HepG2 (cell line): ENCODE data around the gene ZDHHC14. TPM values are rescaled to one million over a fixed set of nuclear protein-coding genes. Genes with fewer than 3 reads are reported as not detected.

Experiments used
- ATF7-NPFF ChIP-seq: sonication (generic); formaldehyde crosslinking; IDR thresholded peaks from 2 replicates; pipeline ENCODE4 v1.8.1; 2023; ENCODE audit warnings: mild to moderate bottlenecking, low read depth, missing genetic modification reagents, moderate library complexity
- CEBPG ChIP-seq: IDR thresholded peaks from 2 replicates; pipeline ENCODE4 v1.6.1; 2016
- EED ChIP-seq: sonication (generic); formaldehyde crosslinking; IDR thresholded peaks from 2 replicates; pipeline ENCODE4 v1.5.0; 2020; ENCODE audit warnings: mild to moderate bottlenecking, missing genetic modification reagents
- HIVEP1 ChIP-seq: sonication (generic); formaldehyde crosslinking; IDR thresholded peaks from 2 replicates; pipeline ENCODE4 v1.4.0; 2020; ENCODE audit warnings: mild to moderate bottlenecking, missing genetic modification reagents
- HMGA1 ChIP-seq: sonication (generic); formaldehyde crosslinking; conservative IDR thresholded peaks from 2 replicates; pipeline ENCODE4 v1.4.0; 2020; ENCODE audit warnings: missing genetic modification reagents
- KDM5A ChIP-seq: fragments of 200-600 bp; sonication (generic); IDR thresholded peaks from 2 replicates; pipeline ENCODE4 v1.7.0; 2018; ENCODE audit warnings: antibody characterized with exemption, mild to moderate bottlenecking, low read length, borderline replicate concordance
- MIER3 ChIP-seq: IDR thresholded peaks from 2 replicates; pipeline ENCODE4 v1.6.1; 2016; ENCODE audit warnings: missing compliant biosample characterization, borderline replicate concordance
- MYNN ChIP-seq: sonication (generic); formaldehyde crosslinking; IDR thresholded peaks from 2 replicates; pipeline ENCODE4 v1.4.0; 2020; ENCODE audit warnings: mild to moderate bottlenecking, low read depth, missing genetic modification reagents
- NR2F6 ChIP-seq, 2 experiments: IDR thresholded peaks; 2 replicates each; pipeline ENCODE4 v1.6.1; 2016; ENCODE audit warnings: antibody characterized with exemption in 1 of 2, mild to moderate bottlenecking in 1 of 2
- POLR2A ChIP-seq, 2 experiments: IDR thresholded peaks; 2 replicates each; pipeline ENCODE4 v1.6.1; 2011; ENCODE audit warnings: low read depth in 2 of 2, low read length in 2 of 2, mild to moderate bottlenecking in 1 of 2, moderate library complexity in 1 of 2; ENCODE audit not compliant: insufficient read depth in 1 of 2
- PRPF4 ChIP-seq: fragments of 200-400 bp; formaldehyde crosslinking; IDR thresholded peaks from 2 replicates; pipeline ENCODE4 v1.6.1; 2016; ENCODE audit warnings: low read length, low read depth; ENCODE audit not compliant: poor library complexity, severe bottlenecking
- RBM39 ChIP-seq: fragments of 200-400 bp; formaldehyde crosslinking; IDR thresholded peaks from one replicate; pipeline ENCODE4 v1.6.1; 2018; ENCODE audit warnings: antibody characterized with exemption, mild to moderate bottlenecking, low read depth, low read length; ENCODE audit not compliant: poor library complexity, severe bottlenecking
- SIX4 ChIP-seq: sonication (generic); formaldehyde crosslinking; IDR thresholded peaks from 2 replicates; pipeline ENCODE4 v1.4.0; 2020; ENCODE audit warnings: missing genetic modification reagents
- SNRNP70 ChIP-seq: fragments of 200-400 bp; formaldehyde crosslinking; IDR thresholded peaks from 2 replicates; pipeline ENCODE4 v1.6.1; 2017; ENCODE audit warnings: mild to moderate bottlenecking, low read depth, low read length, moderate library complexity
- SRY ChIP-seq: sonication (generic); formaldehyde crosslinking; IDR thresholded peaks from 2 replicates; pipeline ENCODE4 v1.8.0; 2022; ENCODE audit warnings: mild to moderate bottlenecking, missing genetic modification reagents
- ZFP41 ChIP-seq: sonication (generic); formaldehyde crosslinking; IDR thresholded peaks from 2 replicates; pipeline ENCODE4 v1.4.0; 2020; ENCODE audit warnings: mild to moderate bottlenecking, missing genetic modification reagents, borderline replicate concordance
- ZNF232 ChIP-seq: sonication (generic); formaldehyde crosslinking; IDR thresholded peaks from 2 replicates; pipeline ENCODE4 v1.4.0; 2020; ENCODE audit warnings: missing genetic modification reagents, borderline replicate concordance
- ZNF264 ChIP-seq: sonication (generic); formaldehyde crosslinking; IDR thresholded peaks from 2 replicates; pipeline ENCODE4 v1.4.0; 2020; ENCODE audit warnings: missing genetic modification reagents
- ZNF7 ChIP-seq: IDR thresholded peaks from 2 replicates; pipeline ENCODE4 v1.6.1; 2016; ENCODE audit warnings: missing biosample characterization, missing genetic modification reagents
- ZNF780A ChIP-seq: sonication (generic); formaldehyde crosslinking; IDR thresholded peaks from 2 replicates; pipeline ENCODE4 v1.8.0; 2022; ENCODE audit warnings: mild to moderate bottlenecking, missing genetic modification reagents, moderate library complexity
- ZNF839 ChIP-seq: sonication (generic); formaldehyde crosslinking; IDR thresholded peaks from 2 replicates; pipeline ENCODE4 v1.4.0; 2020; ENCODE audit warnings: missing genetic modification reagents, mild to moderate bottlenecking, borderline replicate concordance
- polyA plus RNA-seq, 8 experiments: library from polyadenylated mRNA; depleted of rRNA in 3 of 8; stranded (reverse) in 7 of 8; unstranded in 1 of 8; fragments of >200 nt; fragmentation: Illumina TruSeq in 4 of 8; extraction: Trizol in 4 of 8; gene quantifications; 2 replicates each; pipeline versions ENCODE4 v1.2.1 to v1.2.3, GENCODE V29; 2011 to 2016; ENCODE audit warnings: low read depth in 4 of 8, missing spikeins in 1 of 8, mixed read lengths in 1 of 8; ENCODE audit not compliant: insufficient read depth in 1 of 8
- total RNA-seq, 5 experiments: library from RNA; depleted of rRNA; stranded (reverse); fragments of >200 nt; fragmentation: Illumina TruSeq; extraction: Trizol; gene quantifications; 2 replicates each; pipeline ENCODE4 v1.2.3, GENCODE V29; 2016; ENCODE audit warnings: low read depth in 1 of 5
- TF ChIP-seq, protein P1 (sequence below): sonication (generic); formaldehyde crosslinking; IDR thresholded peaks from 2 replicates; pipeline ENCODE4 v1.4.0; 2020; ENCODE audit warnings: mild to moderate bottlenecking, missing genetic modification reagents
- TF ChIP-seq, protein P2 (sequence below): sonication (generic); formaldehyde crosslinking; IDR thresholded peaks from 2 replicates; pipeline ENCODE4 v1.4.0; 2020; ENCODE audit warnings: mild to moderate bottlenecking, missing genetic modification reagents
- TF ChIP-seq, protein P3 (sequence below): IDR thresholded peaks from 2 replicates; pipeline ENCODE4 v1.6.1; 2016; ENCODE audit warnings: missing genetic modification reagents, missing compliant biosample characterization
- TF ChIP-seq, protein P4 (sequence below): sonication (generic); formaldehyde crosslinking; conservative IDR thresholded peaks from 2 replicates; pipeline ENCODE4 v1.4.0; 2020; ENCODE audit warnings: missing genetic modification reagents
- TF ChIP-seq, protein P5 (sequence below): sonication (generic); formaldehyde crosslinking; IDR thresholded peaks from 2 replicates; pipeline ENCODE4 v1.5.1; 2020; ENCODE audit warnings: missing genetic modification reagents, mild to moderate bottlenecking, borderline replicate concordance

ZDHHC14 gene
- total and polyA plus RNA-seq, 2 of the 13 experiments (the other 11 are each of a cell fraction or from before 2014, with no cell fraction given) = 3.7 to 9.5 TPM

DNA sequence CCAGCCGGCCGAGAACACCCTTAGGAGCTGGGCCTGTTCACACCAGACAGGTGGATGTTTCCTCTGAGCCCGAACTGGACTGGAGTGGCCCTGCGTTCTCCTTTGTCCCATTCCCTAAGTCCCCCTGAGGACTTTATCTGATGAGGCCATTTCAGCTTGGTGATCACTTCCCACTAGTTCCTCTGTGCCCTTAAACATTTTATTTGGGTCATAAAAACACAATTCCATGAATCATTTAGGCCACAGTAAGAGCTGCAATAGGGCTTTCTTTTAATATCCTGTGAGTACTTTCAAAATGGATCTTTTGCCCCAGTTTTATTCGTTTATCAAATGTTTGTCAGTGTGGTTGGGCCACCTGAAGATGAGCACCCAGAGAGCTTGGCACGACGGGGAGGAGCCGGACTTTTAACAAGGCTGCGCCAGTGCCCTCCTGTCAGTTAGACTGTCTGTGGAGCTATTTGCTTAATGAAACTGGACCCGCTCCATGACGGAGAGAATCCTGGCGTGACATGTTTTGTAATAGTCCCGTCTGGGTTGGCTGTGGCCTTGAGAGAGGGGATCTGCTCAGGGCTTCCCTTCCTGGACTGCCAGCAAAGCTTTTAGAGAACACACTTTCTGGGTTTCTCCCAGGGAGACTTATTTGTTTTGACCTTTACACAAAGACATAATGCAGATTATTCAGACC, 53.5 kb downstream of the ZDHHC14 start (continued):
- TF ChIP-seq ZNF232 (CRISPR knock-in tag) (0 out of 2 replicates have a peak, but pooled peaks have one; percentile 34), MYNN (CRISPR knock-in tag) (no peak), ZNF264 (CRISPR knock-in tag) (no peak), ZNF780A (CRISPR knock-in tag) (no peak), NR2F6 (IDR thresholded peaks at IDR 0.05) (no peak), NR2F6 (CRISPR knock-in tag; IDR thresholded peaks at IDR 0.05) (peak; percentile 48; the same call in 1 of the 2 replicates), ZNF839 (CRISPR knock-in tag) (no peak), KDM5A (no peak), SIX4 (peak; percentile 96), POLR2A (IDR thresholded peaks at IDR 0.05; ENCODE audit: insufficient read depth in 1 of 2, low read depth in 2 of 2, low read length in 2 of 2) (no peak), PRPF4 (no peak), ZFP41 (no peak), ATF7-NPFF (CRISPR knock-in tag) (no peak), ZNF7 (CRISPR knock-in tag) (no peak), SRY (CRISPR knock-in tag) (no peak), MIER3 (CRISPR knock-in tag) (no peak), SNRNP70 (no peak), HIVEP1 (peak; percentile 61; the same call in 1 of the 2 replicates), RBM39 (no peak), EED (CRISPR knock-in tag) (no peak), HMGA1 (CRISPR knock-in tag) (no peak), CEBPG (CRISPR knock-in tag) (peak; percentile 73)
- TF ChIP-seq, protein P1, sequence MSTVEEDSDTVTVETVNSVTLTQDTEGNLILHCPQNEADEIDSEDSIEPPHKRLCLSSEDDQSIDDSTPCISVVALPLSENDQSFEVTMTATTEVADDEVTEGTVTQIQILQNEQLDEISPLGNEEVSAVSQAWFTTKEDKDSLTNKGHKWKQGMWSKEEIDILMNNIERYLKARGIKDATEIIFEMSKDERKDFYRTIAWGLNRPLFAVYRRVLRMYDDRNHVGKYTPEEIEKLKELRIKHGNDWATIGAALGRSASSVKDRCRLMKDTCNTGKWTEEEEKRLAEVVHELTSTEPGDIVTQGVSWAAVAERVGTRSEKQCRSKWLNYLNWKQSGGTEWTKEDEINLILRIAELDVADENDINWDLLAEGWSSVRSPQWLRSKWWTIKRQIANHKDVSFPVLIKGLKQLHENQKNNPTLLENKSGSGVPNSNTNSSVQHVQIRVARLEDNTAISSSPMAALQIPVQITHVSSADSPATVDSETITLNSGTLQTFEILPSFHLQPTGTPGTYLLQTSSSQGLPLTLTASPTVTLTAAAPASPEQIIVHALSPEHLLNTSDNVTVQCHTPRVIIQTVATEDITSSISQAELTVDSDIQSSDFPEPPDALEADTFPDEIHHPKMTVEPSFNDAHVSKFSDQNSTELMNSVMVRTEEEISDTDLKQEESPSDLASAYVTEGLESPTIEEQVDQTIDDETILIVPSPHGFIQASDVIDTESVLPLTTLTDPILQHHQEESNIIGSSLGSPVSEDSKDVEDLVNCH (CRISPR knock-in tag) = no peak
- TF ChIP-seq, protein P2, sequence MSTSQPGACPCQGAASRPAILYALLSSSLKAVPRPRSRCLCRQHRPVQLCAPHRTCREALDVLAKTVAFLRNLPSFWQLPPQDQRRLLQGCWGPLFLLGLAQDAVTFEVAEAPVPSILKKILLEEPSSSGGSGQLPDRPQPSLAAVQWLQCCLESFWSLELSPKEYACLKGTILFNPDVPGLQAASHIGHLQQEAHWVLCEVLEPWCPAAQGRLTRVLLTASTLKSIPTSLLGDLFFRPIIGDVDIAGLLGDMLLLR = no peak
- TF ChIP-seq, protein P3, sequence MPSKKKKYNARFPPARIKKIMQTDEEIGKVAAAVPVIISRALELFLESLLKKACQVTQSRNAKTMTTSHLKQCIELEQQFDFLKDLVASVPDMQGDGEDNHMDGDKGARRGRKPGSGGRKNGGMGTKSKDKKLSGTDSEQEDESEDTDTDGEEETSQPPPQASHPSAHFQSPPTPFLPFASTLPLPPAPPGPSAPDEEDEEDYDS (CRISPR knock-in tag) = no peak
- TF ChIP-seq, protein P4, sequence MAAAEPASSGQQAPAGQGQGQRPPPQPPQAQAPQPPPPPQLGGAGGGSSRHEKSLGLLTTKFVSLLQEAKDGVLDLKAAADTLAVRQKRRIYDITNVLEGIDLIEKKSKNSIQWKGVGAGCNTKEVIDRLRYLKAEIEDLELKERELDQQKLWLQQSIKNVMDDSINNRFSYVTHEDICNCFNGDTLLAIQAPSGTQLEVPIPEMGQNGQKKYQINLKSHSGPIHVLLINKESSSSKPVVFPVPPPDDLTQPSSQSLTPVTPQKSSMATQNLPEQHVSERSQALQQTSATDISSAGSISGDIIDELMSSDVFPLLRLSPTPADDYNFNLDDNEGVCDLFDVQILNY = no peak
- TF ChIP-seq, protein P5, sequence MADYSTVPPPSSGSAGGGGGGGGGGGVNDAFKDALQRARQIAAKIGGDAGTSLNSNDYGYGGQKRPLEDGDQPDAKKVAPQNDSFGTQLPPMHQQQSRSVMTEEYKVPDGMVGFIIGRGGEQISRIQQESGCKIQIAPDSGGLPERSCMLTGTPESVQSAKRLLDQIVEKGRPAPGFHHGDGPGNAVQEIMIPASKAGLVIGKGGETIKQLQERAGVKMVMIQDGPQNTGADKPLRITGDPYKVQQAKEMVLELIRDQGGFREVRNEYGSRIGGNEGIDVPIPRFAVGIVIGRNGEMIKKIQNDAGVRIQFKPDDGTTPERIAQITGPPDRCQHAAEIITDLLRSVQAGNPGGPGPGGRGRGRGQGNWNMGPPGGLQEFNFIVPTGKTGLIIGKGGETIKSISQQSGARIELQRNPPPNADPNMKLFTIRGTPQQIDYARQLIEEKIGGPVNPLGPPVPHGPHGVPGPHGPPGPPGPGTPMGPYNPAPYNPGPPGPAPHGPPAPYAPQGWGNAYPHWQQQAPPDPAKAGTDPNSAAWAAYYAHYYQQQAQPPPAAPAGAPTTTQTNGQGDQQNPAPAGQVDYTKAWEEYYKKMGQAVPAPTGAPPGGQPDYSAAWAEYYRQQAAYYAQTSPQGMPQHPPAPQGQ (CRISPR knock-in tag) = no peak
